NCI-H526 treated with DMSO at 0.1 percent for 48 hours (cell line): ENCODE results near the gene ADGRG4.
"Not testable (repeated sequence)": the region's sequence is repeated elsewhere in the genome, so short reads cannot be mapped to it uniquely, and the experiment has no call there.

ENCODE experiments used
- DNase-seq: peaks from one replicate; lab custom pipeline; 2025; lab: John Stamatoyannopoulos, UW

ADGRG4 gene

GRCh38 chrX:136300721-136301120 lies at the start of gene ADGRG4:
Gene ADGRG4 (plus strand): TSS chrX:136300963. CDS start chrX:136308778, 7,815 bp downstream.
- not testable (repeated sequence) for DNase-seq

- peak; percentile 74 for DNase-seq
These were observed 49.4 kb upstream of the ADGRG4 start, which contains the start of gene MAP7D3 for GRCh38 chrX:136251041-136251991. Gene MAP7D3 (minus strand): TSS chrX:136251400. CDS start chrX:136251358, 42 bp downstream.

GRCh38 chrX:136255541-136255940 lies 45.2 kb upstream of the ADGRG4 start:
- no peak for DNase-seq

GRCh38 chrX:136256026-136256425 lies 44.7 kb upstream of the ADGRG4 start:
- peak; percentile 8 for DNase-seq

GRCh38 chrX:136258951-136259350 lies 41.8 kb upstream of the ADGRG4 start:
- DNase-seq: no peak

- no peak for DNase-seq
These were observed 41.2 kb upstream of the ADGRG4 start for GRCh38 chrX:136259543-136259942.

GRCh38 chrX:136260776-136261175 lies 40.0 kb upstream of the ADGRG4 start:
- DNase-seq: no peak

GRCh38 chrX:136261321-136261720 lies 39.4 kb upstream of the ADGRG4 start:
- no peak for DNase-seq

- no peak for DNase-seq
These were observed 38.5 kb upstream of the ADGRG4 start for GRCh38 chrX:136262243-136262642.

GRCh38 chrX:136262812-136263315 lies 37.9 kb upstream of the ADGRG4 start:
- no peak for DNase-seq

- no peak for DNase-seq
These were observed 33.9 kb upstream of the ADGRG4 start for GRCh38 chrX:136266828-136267227.

GRCh38 chrX:136268051-136269048 lies 32.4 kb upstream of the ADGRG4 start:
- peak; percentile 11 for DNase-seq

GRCh38 chrX:136269921-136270320 lies 30.8 kb upstream of the ADGRG4 start:
- DNase-seq: no peak

- DNase-seq: no peak
These were observed 29.5 kb upstream of the ADGRG4 start for GRCh38 chrX:136271300-136271699.

GRCh38 chrX:136272325-136272724 lies 28.4 kb upstream of the ADGRG4 start:
- DNase-seq: no peak

- peak; percentile 88 for DNase-seq
These were observed 26.8 kb upstream of the ADGRG4 start for GRCh38 chrX:136273986-136274385.

GRCh38 chrX:136275553-136275952 lies 25.2 kb upstream of the ADGRG4 start:
- DNase-seq: no peak

- not testable (repeated sequence) for DNase-seq
These were observed 14.4 kb upstream of the ADGRG4 start for GRCh38 chrX:136286375-136286774.

- DNase-seq: no peak
These were observed 8.9 kb upstream of the ADGRG4 start for GRCh38 chrX:136291824-136292223.

GRCh38 chrX:136292656-136293055 lies 8.1 kb upstream of the ADGRG4 start:
- no peak for DNase-seq

- no peak for DNase-seq
These were observed 5.4 kb upstream of the ADGRG4 start for GRCh38 chrX:136295380-136295779.

GRCh38 chrX:136303041-136303440 lies 2.3 kb downstream of the ADGRG4 start:
- no peak for DNase-seq
